Inflammatory macrophage treated with lipopolysaccharide for 1 hour (primary cell): Measurements from ENCODE around the gene NOTCH1.
"Not testable (repeated sequence)": the region's sequence is repeated elsewhere in the genome, so short reads cannot be mapped to it uniquely, and the experiment has no call there.

ENCODE experiments used
- DNase-seq, 2 donors: peaks; one replicate each; pipeline ENCODE4 v3.0.0-alpha.2; 2020 to 2022

The NOTCH1 gene

DNA sequence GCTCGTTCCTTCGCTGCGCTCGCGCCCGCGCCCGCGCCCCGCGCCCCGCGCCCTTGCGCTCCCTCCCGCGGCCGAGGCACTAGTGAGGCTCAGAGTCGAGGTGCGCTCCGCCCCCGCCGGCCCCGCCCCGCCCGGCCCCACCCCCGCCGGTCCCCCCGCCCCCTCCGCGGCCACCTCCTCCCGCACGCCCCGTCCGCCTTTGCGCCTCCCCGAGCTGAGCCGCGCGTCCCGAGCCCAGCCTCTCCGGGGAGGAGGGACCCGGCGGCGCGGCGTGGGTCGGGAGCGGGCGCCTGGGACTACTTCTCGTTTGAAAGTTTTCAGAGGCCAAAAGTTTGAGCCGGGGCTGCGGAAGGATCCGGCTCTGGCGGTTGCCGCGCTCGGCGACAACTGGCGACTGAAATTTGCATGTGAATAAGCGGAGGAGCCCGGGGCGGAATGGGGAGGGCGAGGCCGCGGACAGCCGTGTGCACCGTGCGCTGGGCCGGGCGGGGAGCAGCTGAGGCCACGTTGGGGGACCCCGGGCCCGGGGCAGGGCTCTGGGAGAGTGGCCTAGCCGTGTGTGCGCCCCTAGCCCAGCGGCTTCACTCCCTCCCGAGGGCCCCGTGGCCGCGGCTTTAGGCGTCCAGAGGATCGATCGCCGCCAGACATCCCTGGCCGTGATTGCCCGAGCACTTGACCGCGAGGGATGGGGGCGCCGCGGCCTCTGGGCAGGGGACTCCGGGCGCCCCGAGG is at the start of gene NOTCH1:
TSS of gene NOTCH1 (minus strand) at position 84 of the 732 bp plus-strand sequence. CDS start 262 bp downstream, outside the sequence.
- peak; percentile 95 to 96 for DNase-seq

DNA sequence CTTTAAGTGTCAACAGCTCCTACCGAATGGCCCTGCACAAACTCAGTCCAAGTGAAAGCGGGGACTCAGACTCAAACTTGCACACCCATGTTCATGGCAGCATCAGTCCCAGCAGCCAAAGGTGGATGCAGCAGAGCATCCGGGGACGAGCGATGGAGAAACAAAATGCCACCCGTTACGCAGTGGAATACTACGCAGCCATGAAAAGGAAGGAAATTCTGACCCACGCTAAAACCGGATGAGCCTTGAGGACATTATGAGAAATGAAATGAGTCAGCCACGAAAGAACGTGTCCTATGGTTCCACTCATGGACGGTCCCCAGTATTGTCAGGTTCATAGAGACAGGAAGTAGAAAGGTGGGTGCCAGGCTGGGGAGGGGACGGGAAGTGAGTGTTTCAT is 48.6 kb upstream of the NOTCH1 start:
- no peak for DNase-seq

GRCh38 chr9:136593581-136593980 is 47.7 kb upstream of the NOTCH1 start:
- DNase-seq: no peak

GRCh38 chr9:136592666-136593065 is 46.8 kb upstream of the NOTCH1 start:
- DNase-seq: no peak

DNA sequence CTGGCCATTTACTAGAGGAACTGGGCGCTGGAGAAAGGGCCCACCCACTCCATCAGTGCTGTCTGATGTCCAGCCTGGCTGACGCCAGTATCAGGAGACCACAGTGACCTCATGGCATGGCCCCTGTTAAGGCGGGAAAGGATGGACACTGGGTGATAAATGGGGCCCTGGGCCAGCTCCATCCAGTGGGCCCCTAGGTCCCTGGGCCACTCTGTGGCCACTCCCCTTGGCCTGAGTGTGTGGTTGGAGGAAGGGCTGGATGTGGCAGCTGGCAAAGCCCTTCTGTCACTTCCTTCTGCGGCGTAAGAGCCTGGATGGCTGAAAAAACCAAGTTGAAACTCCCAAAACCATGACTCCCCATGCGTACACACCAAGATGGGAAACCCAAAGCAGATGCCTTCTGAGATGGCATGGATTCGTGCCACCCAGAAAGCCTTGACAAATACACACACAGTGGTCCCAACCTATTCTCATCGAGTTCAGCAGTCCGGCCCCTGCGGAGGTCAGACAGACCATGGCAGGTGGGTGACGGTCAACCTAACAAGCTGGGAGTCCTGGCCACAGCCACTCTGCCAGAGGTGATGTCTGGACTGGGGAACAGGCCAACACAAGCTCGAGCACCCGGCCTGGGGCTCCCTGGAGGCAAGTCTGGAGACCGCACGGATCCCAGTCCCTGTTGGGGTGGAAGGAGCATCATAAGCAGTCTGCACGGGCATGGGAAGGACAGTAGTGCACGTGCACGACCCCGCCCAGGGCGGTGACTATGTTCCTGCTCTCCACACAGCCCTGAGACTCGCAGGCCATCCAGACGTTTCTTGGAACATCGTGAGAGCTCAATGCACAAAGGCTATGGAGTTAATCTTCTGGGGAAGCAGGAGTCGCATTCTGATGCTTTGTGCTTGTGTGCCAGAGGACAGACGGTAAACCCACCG is 45.2 kb upstream of the NOTCH1 start:
- peak; percentile 26 to 38 for DNase-seq

DNA sequence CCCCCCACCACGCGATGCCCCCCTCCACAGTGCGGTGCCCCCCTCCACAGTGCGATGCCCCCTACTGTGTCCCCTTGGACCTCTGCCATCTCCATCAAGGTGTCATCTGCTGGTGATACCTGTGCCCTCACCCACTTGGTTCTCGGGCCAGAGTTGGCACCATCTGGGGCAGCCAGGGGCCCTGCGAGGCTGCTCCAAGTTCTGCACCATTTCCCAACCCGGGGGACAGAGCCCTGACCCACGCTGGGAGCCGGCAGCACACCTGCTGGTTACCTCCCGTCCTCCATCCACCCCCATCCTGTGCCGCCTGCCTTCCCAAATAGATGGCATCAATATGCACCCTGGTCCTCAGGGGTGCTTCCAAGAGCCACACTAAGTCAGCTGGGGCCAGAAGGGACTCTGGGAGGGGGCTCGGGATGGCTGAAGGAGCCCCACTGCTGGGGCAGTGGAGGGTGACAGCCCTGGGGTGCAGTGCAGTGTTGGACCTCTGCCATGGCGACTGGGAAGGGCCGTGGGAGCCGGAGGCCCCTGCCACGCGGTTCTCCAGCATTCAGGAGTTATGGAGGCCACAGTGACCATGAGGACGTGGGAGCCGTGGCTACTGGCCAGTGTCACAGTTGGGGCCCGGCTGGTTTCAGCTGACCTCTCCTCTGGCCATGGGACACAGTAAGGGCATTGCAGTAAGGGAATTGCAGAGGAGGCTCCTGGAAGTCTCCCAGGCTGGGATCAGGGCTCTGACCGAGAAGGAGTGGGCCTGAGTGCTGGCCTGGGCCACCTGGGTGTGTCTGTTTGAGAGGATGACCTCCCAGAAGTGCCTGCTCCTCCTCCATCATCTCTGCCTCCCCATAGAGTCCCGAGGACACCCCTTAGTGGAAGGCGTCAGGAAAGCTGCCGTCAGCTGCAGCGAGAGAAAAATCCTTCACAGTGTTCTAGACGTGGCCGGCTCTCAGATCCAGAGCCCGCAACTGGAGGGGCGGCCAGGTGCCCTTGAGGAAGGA is 44.2 kb upstream of the NOTCH1 start:
- DNase-seq: no peak

DNA sequence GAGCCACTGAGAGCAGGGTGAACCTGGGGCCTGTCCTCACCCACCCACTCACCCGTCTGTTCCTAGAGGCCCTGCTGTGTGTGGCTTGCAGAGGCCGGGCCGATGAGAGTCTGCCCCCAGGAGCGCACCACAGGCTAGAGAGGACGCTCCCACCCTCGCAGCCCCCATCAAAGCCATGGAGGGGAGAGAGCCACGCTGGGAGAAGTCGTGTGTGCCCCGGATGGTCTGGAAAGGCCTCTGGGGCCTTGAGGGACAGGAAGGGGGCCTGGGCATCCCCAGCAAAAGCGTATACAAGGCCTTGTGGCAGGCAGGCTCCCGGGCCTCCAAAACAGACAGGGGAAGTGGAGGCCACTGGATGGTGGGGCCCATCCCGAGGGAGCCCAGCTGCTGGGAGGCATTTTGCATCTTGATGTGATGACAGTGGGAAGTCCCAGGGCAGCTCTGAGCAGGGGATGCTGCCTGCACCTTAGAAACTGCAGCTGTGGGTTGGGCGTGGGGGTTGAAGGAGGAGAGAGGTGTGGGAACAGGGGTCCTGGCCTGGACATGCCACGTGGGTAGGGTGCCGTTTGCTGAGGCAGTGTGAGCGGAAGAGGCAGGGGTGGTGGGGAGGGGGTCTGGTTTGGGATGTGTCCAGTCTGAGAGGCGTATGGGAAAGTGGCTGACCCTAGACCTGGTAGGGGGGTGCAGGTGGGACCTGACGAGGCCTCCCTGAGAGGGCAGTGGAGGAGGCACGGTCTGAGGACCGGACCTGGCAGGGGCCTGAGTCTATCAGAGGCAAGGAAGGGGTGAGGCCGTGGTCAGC is 43.0 kb upstream of the NOTCH1 start:
- no peak for DNase-seq

GRCh38 chr9:136587944-136588662 is 42.3 kb upstream of the NOTCH1 start:
- DNase-seq: no peak

DNA sequence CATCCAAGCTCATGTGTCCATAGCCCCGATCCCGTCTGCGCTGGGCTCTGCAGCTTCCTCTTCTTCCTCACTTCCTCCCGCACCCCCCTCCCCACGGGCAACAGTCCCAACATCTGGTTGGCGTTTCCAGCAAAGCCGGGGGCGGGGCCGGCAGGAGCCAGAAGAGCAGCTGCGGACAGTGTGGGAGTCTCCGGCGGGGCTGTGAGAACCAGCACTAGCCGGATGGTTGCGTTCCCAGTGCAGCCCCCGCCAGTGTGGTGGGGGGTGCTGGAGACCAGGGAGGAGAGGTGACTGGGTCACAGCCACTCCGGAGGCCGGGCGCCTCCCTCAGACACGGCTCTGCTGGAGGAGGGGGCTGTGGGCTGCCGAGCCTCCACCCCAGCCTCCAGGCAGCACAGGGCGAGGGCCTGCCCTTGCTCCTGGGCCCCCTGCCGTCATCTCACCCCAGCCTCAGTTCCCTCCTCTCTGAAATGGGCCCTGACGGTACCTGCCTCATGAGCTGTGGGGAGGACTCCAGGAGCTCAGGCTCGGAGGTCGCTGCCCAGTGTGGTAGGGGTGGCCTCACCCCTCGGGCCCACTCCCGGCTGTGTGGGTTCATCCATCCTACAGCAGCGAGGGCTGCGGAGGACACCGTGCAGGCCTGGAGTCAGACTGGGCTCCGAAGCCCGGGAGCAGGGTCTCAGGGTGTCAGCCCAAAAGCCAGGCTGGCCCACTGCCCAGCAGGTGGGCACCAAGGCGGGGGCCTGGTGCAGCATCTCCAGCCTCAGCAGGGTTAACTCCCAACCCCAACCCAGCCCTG is 41.5 kb upstream of the NOTCH1 start:
- DNase-seq: peak; percentile 67 to 72

- DNase-seq: no peak
Observed at GRCh38 chr9:136586391-136586953, 40.6 kb upstream of the NOTCH1 start.

DNA sequence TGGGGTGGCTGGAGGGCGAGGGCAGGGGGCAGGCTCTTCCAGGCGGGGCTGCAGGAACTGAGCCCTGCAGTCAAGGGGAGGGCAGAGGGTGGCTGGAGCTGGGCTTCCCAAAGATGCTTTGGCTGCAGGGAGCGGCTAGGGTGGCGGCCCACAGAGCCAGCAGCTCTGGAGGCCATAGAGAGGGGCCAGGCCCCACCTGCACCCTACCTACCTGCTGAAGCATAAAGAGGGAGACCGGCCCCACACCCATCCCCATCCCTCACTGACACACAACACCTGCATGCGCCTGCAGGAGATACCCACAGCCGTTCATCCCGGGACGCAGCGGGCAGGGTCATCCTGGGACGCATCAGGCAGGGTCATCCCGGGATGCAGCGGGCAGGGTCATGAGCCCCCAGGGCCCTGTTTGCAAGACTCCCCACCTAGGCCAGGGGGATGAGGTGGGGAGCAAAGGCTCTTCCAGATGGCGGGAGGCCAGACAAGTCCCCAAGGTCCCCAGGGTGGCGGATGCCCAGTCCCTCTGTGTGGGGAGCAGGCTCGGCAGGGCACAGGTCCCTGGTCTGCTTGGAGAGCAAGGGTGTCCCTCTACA is 39.8 kb upstream of the NOTCH1 start:
- DNase-seq: no peak

- DNase-seq: no peak
Observed at GRCh38 chr9:136584934-136585333, 39.1 kb upstream of the NOTCH1 start.

DNA sequence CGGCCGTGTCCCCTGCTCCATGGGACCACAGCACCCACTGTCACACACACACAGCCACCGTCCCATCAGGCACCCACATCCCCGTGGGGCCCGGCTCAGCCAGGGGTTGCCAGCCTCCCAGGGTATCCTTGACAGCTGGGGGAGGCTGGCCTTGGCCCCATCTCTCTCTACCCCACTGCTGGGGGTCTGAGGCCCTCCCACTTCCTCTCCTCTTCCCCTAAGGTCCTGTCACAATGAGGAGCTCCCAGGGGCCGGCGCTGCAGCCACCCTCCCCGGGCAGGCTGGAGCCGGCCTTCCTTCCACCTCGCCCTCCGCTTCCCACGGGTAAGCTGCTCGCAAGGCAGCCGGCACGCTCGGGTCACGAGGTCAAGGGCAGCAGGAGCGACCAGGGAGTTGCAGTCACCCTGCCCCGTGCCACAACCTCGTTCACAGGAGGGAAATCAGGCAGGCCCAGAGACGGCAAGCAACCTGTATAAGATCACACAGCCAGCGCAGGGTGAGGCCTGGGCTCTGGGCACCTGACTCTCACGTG is 38.6 kb upstream of the NOTCH1 start:
- DNase-seq: no peak

GRCh38 chr9:136582977-136583735 is 37.3 kb upstream of the NOTCH1 start:
- DNase-seq: no peak

DNA sequence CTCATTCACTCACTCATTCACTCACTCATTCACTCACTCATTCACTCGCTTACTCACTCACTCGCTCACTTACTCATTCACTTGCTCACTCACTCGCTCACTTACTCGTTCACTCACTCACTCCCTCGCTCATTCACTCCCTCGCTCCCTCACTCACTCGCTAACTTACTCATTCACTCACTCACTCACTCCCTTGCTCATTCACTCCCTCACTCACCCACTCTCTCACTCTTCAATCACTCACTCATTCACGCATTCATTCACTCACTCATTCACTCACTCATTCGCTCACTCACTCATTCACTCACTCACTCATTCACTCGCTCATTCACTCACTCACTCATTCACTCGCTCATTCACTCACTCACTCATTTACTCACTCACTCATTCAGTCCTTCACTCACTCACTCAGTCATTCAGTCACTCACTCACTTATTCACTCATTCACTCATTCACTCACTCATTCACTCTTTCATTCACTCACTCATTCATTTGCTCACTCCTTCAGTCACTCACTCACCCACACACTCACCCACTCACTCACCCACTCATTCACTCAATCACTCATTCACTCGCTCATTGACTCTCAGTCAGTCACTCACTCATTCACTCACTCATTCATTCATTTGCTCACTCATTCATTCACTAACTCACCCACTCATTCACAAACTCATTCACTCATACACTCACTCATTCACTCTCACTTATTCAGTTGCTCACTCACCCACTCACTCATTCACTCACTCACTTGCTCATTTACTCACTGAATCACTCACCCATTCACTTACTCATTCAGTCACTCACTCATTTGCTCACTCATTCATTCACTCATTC is 36.0 kb upstream of the NOTCH1 start:
- no peak for DNase-seq

DNA sequence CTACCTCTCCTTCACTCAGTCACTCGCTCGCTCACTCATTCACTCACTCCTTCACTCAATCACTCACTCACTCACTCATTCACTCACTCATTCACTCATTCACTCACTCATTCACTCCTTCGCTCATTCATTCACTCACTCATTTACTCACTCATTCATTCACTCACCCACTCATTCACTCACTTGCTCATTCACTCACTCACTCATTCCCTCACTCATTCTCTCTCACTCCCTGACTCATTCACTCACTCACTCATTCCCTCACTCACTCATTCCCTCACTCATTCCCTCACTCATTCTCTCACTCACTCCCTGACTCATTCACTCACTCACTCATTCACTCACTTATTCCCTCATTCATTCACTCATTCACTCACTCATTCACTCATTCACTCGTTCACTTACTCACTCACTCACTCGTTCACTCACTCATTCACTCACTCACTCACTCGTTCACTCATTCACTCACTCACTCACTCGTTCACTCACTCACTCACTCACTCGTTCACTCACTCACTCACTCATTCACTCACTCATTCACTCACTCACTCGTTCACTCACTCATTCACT is 33.9 kb upstream of the NOTCH1 start:
- not testable (repeated sequence) for DNase-seq
